Measurements from ENCODE around the gene FLVCR1. TPM values are rescaled to one million over a fixed set of nuclear protein-coding genes. Genes with fewer than 3 reads are reported as not detected.

The FLVCR1 gene
- total RNA-seq, 2 experiments from 2014 or later, result 11.4 to 16.7 TPM

GRCh38 chr1:212945463-212946160 is 87.5 kb downstream of the FLVCR1 start:
- Mint-ChIP-seq H3K27ac (no peak overlapping the region), H3K4me3 (no peak overlapping the region), H3K36me3 (ENCODE audit: low read depth) (no peaks in the 10 kb centered on the region), H3K27me3 (peaks cover 36% of the 10 kb centered on the region), H3K9me3 (peaks cover 5% of the 10 kb centered on the region), H3K4me1 (peaks cover 8% of the 10 kb centered on the region)
- CTCF ChIA-PET, result interaction anchor here (1.0 kb wide), 1 partner anchor 9 kb away, joined by 3 read pairs; no protein-coding TSS in a partner anchor
- POLR2A ChIA-PET, result no interaction called here
- DNase-seq, result no peak

DNA sequence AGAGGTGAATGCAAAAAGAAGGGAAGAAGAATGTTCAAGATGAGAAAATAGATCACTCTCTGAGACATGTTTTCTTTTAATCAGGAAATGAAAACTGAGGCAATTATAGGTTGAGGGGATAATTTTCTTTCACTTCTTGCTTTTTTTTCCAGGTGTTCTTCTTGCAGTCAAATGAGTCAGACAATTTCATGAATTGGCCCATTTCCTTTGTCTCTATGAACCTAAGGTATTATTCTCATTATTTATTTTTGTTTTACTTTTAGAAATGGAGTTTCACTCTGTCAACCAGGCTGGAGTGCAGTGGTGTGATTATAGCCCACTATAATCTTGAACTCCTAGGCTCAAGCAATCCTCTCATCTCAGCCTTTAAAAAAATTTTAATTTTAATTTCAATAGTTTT is 88.8 kb downstream of the FLVCR1 start:
- POLR2A ChIA-PET, result no interaction called here
- Mint-ChIP-seq H3K4me3 (no peak overlapping the region), H3K4me1 (peaks cover 11% of the 10 kb centered on the region), H3K9me3 (peaks cover 5% of the 10 kb centered on the region), H3K36me3 (ENCODE audit: low read depth) (no peaks in the 10 kb centered on the region), H3K27me3 (peaks cover 41% of the 10 kb centered on the region), H3K27ac (no peak overlapping the region)
- no peak for DNase-seq
- CTCF ChIA-PET, result no interaction called here

Other genes starting within 250 kb of the FLVCR1 start
- gene ATF3, start 249.5 kb upstream of the FLVCR1 start, total RNA-seq, result 10 to 100 TPM; 10.0 to 13.0 TPM
- 10 to 100 TPM; 12.5 to 14.0 TPM for gene BATF3, start 158.4 kb upstream of the FLVCR1 start, total RNA-seq
- gene NSL1, start 66.5 kb upstream of the FLVCR1 start, total RNA-seq, result 10 to 100 TPM; 42.8 to 46.0 TPM
- gene TATDN3, start 66.4 kb upstream of the FLVCR1 start, total RNA-seq, result 10 to 100 TPM; 15.3 to 17.4 TPM
- gene SPATA45, start 10.6 kb upstream of the FLVCR1 start, total RNA-seq, result under 1 TPM in 1 of 2 experiments, not detected in 1; 0.45 TPM
- gene VASH2, start 92.3 kb downstream of the FLVCR1 start, total RNA-seq, result under 1 TPM in 1 of 2 experiments, not detected in 1; 0.12 TPM
- gene ANGEL2, start 157.6 kb downstream of the FLVCR1 start, total RNA-seq, result 10 to 100 TPM; 51.8 to 57.7 TPM
- gene RPS6KC1, start 193.0 kb downstream of the FLVCR1 start, total RNA-seq, result 10 to 100 TPM in 1 of 2 experiments, 1 to 10 TPM in 1; 9.8 to 12.8 TPM

Data from activated CD4-positive, alpha-beta T cell treated with anti-CD3 and anti-CD28 coated beads, Interleukin-2, amount 10 ng/mL, durations not matched to agents 7 days and 5 days (primary cell).